GM18909 (cell line): Measurements from ENCODE around the gene MAP7.
"Not testable (repeated sequence)": the region's sequence is repeated elsewhere in the genome, so short reads cannot be mapped to it uniquely, and the experiment has no call there.

Experiments used
- ATAC-seq: cut with Tn5 transposase; IDR thresholded peaks from one replicate; pipeline ENCODE4 v1.9.1; 2021; ENCODE audit warnings: mild to moderate bottlenecking; ENCODE audit not compliant: unreplicated experiment, poor library complexity

The MAP7 gene

DNA sequence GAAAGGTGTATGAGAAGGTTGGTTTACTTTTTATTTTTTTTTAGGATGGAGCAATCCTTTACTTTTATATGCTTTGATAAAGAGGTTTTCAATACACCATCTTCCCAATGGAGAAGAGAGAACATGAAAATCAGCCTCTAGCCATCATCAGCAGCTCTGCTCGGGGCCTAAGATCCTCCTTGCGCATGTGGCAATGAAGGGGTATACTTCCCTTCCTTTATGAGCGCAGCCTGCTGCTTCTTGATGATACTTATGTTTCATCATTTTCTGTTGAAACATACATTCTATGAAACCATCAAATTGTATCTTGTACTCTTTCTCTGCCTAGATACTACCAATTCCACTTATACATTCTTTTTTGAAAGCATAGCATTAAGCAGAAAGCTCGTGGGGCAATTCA lies 74.5 kb downstream of the MAP7 start:
- ATAC-seq = no peak

DNA sequence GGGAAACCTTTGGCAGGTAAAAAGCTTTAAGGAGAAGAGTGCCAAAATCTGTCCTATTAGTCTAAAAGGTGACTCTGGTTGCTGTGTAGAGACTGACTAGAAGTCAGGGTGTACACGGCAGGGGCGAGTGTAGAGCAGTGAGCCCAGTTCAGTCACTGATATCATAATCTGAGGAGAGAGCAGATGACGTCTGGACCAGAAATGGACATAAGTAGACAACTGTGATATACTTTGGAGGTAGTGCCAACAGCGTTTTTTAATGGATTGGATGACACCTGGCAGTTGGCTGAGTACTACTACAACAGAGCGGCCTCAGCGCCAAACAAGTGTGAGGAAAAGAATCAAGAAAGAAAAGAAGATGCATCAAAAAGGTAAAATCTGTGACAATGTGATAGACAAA lies 76.0 kb downstream of the MAP7 start:
- no peak for ATAC-seq

DNA sequence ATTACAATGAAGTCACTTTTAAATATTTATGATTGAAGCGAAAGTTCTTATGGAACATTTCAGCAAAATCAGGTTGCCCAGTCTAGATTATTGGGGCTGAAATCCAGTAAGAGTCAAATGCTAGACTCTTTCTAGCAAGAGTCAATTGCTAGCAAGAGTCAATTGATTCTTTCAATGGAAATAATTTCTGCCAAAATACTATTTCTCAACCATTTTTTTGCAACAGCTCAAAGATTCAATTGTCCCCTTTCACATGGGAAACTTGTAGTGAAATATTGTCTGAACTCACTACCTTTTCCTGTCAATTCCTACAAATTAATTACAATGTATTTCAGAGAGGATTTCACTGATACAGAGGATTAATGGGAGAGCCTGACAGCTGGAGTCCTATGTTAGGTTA lies 78.3 kb downstream of the MAP7 start:
- ATAC-seq = no peak

DNA sequence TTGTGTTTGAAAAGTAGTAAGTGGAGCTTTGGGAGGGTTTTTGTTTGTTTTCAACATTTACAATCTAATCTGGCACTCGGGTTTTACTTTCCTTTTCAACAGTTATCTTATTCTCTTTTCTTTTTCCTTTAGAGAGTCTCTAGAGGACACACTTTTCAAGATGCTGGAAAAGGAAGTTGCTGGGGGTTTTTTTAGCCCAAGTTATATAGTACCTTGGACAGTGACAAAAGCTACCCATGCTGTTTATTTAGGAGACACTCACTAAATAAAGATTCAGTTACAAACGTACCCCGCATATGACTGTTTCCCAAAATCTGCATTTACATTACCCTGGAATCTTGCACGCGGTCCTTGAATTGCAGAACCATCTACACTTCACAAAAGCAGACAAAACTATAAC lies 78.8 kb downstream of the MAP7 start:
- ATAC-seq = no peak

DNA sequence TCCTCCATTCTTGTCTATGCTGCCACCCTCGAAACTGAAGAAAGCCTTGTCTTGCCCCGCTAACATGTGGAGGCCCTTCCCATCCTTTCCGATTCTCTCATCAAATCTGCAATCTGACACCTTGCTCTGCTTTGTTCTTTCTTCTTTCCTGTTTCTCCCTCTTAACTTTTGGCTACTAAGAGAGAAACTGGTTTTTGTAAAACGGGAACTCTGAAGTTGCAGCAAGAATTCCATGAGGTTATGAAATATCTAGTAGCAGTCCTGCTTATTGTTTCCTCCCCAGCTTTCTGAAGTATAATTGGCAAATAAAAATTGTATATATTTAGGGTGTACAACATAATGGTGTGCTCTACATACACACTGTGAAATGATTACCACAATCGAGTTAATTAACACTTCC lies 80.2 kb downstream of the MAP7 start:
- ATAC-seq = no peak

DNA sequence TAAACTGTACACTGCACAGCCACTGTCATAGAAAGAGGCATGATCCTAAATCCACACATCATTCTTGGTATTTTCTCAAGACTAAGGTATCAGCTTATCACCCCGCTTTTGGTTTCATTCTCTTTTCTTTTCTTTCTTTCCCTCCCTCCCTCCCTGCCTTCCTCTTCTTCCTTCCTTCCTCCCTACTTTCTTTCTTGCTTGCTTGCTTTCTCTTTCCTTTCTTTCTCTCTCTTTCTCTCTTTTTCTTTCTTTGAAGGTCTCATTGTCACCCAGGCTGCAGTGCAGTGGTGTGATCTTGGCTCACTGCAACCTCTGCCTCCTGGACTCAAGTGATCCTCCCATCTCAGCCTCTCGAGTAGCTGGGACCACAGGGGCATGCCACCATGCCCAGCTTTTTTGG lies 81.1 kb downstream of the MAP7 start:
- no peak for ATAC-seq

DNA sequence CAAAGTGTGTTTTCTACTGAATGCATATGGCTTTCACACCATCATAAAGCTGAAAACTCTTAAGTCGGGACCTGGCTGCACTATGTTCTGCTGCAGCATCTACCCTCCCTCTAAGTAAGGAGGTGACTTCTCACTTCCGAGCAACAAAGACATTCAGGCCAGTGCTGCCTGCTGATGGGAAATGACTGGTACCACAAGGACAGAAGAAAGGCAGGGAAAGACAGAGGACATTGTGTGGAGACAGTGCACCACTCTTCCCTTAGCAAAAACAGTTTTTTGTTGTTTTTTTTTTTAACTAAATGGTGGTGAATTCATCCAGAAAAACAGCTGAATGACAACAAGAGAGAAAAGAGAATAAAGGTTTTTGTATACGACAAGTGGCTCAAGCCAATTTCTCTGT lies 81.5 kb downstream of the MAP7 start:
- no peak for ATAC-seq

DNA sequence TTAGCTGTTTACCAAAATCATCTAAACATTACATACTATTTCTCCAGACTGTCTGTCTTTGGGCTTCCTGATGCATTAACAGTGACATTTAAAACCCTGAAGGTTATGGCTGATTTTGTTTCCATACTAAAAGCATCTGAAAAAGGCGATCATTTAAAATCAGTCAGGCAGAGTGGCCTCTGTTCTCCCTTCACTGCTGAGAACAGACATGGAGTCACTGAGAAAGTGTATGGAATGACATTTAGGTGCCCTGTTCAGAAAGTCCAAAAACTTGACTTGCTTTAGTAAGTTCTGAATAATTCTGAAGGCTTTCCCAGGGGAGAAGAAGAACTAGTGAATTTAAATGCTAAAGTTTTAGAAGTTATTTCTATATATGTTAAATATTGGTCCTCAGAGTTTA lies 83.0 kb downstream of the MAP7 start:
- ATAC-seq = no peak

DNA sequence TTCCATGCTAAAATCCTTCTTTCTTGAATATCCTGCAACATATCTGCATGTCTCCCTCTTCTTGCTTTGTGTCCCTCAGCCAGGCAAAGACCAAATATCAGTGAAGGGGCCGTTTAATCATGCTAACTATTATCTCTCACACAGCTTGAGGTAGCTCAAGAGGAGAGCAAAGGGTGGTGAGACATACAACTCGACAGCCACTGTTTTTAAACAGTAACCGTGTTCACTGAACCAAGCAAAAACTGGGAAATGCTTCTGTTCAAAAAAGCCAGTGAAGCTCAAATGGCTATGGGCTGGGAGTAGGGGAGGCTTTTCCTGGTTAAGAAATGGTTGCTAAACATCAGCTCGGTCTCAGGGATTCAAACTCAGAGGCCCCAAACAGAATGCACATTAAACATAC lies 83.4 kb downstream of the MAP7 start:
- no peak for ATAC-seq

DNA sequence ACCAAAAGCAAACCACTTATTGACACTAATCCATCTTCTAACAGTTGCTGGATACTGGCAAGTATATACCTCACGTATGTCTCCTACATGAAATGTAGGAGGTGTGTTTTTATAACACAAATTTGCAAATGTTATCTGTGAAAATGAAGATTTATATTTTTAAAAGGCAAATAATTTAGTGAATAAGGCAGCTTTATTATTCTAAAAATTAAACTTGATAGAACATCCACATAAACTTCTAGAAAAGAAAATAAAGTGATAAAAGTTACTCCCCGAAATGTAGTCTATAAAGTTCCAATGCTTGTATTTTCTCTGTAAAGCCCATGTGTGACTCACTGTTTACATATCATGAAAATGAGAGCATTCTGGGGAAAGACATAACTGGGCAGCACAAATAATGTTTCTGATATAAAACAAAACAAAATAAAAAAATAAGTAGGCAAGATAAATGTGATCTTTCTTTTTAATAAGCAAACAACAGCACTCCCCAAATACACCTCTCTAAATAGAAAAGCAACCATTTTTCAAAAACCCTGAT lies 84.4 kb downstream of the MAP7 start:
- ATAC-seq = no peak

DNA sequence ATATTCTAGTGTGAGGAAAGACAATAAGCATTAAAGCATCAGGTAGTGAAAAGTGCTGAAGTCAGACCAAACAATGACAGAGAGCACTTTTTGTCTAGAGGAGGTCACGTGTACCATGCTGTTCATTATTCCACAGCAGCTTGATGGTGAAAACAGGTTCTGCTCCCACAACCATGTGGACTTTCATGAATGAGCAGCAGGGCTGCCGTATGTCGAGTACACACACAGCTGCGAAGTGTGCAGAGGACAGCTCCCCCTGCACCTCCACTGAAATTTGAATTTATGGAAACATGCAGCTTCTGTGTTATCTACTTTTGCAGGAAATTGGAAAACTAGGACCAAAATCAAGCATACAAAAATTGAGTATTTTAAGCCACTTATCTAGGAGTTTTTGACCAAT lies 85.3 kb downstream of the MAP7 start:
- ATAC-seq = no peak

DNA sequence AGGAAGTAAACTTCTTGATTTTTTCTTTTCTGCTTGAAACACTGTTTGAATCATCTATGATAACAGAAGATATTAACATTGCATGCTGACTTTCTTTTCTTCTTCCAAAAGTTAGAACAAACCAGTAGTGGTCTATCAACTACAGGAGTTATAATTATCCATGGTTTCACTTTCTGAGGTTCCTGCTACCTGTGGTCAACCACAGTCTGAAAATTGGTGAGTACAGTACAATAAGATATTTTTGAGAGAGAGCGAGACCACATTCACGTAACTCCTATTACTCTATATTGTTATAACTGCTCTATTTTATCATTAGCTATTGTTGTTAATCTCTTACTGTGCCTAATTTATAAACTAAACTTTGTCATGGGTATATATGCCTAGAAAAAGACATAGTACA lies 86.1 kb downstream of the MAP7 start:
- no peak for ATAC-seq

DNA sequence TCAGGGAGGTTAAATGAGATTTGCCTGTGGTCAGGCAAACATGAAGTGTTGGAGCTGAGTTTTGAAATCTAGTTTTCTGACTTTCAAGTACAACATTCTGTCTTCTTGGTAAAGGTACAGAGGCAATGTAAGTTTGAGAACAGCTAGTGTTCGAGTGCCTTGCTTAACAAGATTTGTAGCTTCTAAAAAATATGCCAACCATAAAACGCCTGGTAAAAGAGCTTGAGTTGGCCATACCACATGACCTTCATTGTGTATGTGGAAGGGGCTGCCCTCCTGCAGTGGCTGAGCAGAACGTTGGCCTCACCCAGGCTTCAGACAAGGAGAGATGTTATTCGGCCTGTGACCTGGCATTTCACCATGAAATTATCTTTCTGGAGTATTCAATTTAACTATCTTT lies 86.5 kb downstream of the MAP7 start:
- no peak for ATAC-seq

DNA sequence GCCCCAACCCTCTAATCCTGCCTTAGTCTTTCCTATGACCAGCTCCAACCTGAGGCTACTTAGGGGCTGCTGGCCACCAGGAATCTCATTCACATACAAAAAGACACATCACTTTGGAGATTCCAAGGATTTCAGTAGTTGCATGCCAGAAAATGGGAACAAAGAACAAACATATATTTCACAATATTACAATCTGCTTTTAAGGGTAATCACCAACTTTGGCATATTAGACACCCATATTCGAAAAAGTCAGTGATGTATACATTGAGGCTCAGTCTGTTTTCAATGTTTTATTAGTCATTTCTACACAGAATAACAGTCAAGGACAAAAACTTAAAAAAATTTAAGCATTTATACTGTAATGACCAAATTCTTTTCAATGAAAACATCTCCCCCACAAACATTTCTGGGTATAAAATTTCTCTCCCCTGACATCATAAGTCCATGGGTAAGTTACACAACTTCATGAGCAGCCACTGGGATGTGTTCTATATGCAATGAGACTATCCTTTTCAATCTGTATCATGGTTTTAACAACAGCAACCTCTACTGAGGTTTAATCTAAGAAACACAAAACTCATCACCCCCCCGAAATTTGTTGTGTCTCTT lies 103.5 kb downstream of the MAP7 start:
- no peak for ATAC-seq

DNA sequence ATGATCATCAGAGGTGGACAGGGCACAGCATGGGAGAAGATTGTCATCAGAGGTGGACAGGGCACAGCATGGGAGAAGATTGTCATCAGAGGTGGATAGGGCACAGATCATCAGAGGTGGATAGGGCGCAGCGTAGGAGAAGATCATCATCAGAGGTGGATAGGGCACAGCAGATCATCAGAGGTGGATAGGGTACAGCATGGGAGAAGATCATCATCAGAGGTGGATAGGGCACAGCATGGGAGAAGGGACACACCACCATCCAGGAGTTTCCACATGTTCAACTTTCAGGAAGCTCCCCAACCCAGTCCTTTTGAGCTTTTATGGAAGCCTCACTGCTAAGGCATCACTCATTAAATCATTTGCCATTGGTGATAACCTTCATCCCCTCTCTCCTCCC lies 104.1 kb downstream of the MAP7 start:
- no peak for ATAC-seq

DNA sequence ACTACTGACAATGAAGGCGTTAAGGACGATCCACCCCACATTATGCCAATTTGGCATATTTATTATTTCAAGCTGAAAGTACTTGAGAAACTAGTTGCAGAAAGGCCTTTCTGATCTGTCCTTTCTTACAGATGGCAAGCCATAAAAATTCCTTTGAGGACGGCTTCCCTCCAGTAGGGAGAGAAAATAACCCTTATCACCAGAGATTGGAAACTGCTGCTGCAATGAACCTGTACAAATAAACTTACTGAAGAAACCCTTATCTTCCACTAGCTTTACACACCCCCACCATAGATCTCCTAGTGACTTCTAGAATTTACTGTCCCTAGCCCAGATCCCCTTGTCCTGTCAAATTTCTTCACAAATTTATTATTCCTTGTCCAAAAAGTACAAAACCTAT lies 105.2 kb downstream of the MAP7 start:
- ATAC-seq = no peak

DNA sequence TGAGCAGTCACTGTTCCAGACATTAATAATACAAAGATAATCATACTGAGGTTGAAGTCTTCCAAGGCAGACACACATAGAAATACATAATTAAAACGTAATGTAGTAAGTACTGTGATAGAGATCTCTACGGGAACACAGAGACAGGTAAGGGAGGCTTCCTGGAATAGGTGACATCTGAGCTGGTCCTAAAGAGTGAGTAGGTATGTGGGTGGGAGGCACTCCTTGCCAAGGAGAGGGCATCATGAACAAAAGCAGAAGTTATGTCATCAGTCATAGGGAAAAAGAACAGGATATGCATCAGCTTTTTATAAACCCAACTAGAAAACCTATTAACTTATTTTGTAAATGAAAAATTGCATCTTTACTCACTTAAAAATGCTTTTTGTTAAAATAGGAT lies 110.0 kb downstream of the MAP7 start:
- no peak for ATAC-seq

DNA sequence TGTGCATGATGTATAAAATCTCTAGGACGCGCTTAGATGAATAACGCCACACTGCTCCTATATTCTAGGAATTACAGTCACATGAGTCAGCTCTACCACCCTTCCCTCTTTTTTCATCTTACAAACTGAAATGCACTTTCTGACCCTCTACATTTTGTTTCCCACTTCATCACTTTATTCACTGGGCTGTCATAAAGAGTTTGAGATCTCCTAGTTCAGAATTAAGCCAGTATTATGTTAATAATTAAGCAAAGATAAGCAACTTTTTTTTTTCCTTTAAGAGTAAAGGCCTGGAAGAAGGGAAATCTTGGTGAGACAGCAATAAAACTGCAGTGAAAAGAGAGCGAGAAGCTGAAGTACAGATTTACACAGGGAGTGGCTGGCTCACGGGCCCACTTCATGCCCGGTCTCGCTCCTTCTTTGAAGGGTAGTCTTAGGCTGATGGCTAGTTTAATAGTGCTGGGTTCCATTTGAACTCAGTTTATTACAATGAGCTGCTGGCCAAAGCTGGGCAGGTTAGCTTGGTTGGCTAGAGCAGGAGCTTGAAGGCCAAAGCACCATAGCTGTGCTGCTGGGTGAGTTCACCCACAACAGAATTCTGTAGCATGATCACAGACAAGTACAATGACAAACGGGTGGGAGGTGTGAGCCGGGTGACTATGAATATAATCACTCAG lies 110.6 kb downstream of the MAP7 start:
- ATAC-seq = no peak

DNA sequence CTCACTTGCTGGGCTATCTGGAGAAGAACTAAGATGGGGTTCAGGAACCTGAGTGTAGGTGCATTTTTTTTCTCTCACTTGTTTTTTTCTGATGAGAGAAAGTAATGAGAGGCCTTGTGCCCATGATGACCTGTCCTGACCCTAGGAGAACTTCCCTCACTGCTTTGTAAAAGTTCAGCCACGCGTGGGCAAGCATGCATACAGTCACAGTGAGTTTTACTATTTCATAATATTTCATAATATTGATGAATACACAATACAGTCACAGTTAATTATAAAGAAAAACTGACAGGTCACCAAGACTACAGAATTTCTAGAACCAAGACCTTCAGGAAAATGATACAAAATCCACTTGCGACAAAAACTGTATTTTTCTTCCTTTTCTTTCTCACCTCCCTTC lies 111.8 kb downstream of the MAP7 start:
- ATAC-seq = no peak

DNA sequence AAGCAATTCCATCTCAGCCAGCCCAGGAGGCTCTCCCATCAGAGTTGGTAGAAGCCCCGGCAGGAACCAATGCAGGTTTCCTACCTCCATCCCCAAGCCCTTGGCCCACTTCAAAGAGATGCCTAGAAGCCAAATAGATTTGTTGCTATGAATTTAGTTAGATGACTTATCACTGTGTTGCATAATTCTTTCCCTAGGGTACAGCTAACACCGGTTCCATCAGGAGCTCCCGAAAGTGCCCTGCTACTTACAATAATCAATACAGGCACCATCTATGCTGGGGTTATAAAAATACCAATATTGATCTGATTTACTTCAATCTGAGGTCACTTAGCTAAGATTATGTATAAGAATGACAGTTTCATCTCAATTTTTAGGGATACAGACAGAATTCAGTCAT lies 113.0 kb downstream of the MAP7 start:
- ATAC-seq = no peak

DNA sequence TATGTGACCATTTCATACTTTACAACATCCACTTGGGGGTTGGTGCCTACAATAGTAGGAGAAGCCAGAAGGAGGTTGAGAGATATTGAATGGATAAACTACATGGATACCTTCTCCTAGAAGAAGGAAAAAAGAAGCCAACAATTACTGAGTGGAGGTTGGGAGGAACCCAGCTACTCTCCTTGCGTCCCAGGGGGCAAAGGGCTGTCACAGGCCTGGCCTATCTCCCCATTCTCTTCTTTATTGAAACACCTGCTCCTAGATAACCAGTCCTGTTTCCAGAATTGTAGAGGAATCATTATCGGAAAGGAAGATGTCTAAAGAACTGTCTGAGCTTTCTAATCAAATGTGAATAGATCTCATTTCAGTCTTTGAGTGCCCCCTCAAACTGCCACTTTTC lies 115.1 kb downstream of the MAP7 start:
- no peak for ATAC-seq

DNA sequence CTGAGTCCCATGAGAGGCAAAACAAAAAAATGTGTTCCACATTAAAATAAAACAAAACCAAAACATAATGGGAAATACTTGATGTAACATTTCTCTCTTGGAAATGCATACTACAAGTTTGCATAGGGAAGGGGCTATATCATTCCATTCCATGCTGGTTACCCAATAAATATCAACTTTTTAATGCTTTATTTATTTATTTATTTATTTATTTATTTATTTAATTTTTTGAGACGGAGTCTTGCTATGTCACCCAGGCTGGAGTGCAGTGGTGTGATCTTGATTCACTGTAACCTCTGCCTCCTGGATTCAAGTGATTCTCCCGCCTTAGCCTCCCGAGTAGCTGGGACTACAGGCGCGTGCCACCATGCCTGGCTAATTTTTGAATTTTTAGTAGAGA lies 118.9 kb downstream of the MAP7 start:
- ATAC-seq = not testable (repeated sequence)
